Liver (tissue), 9 donors: ENCODE results near the gene TREX2. TPM values are rescaled to one million over a fixed set of nuclear protein-coding genes. Genes with fewer than 3 reads are reported as not detected.

Source experiments
- DNase-seq: peaks from one replicate; pipeline ENCODE4 v3.0.0-alpha.2; 2017; ENCODE audit warnings: low spot score
- H3K27ac ChIP-seq, 2 donors: one replicate each; pipeline ENCODE4 v1.7.0; 2013; ENCODE audit warnings: inconsistent platforms in 2 of 2, low read length in 2 of 2, control low read depth in 1 of 2, low read depth in 1 of 2, mild to moderate bottlenecking in 1 of 2
- H3K27me3 ChIP-seq, 4 donors: one replicate each; pipeline versions ENCODE4 v1.6.1 to v1.7.0; 2013; ENCODE audit warnings: low read length in 3 of 4, inconsistent platforms in 1 of 4, mild to moderate bottlenecking in 1 of 4, moderate library complexity in 1 of 4; ENCODE audit not compliant: control insufficient read depth in 4 of 4, insufficient read depth in 4 of 4
- H3K36me3 ChIP-seq, 4 donors: one replicate each; pipeline versions ENCODE4 v1.6.1 to v1.7.0; 2013; ENCODE audit warnings: low read length in 3 of 4, mild to moderate bottlenecking in 3 of 4, low read depth in 1 of 4, moderate library complexity in 1 of 4; ENCODE audit not compliant: control insufficient read depth in 4 of 4, insufficient read depth in 3 of 4
- H3K4me1 ChIP-seq, 4 donors: one replicate each; pipeline versions ENCODE4 v1.6.1 to v1.7.0; 2013; ENCODE audit warnings: low read length in 3 of 4, mild to moderate bottlenecking in 3 of 4, moderate library complexity in 1 of 4; ENCODE audit not compliant: control insufficient read depth in 4 of 4, insufficient read depth in 4 of 4
- H3K4me3 ChIP-seq, 3 donors: one replicate each; pipeline versions ENCODE4 v1.6.1 to v1.7.0; 2013; ENCODE audit warnings: low read length in 3 of 3, control low read depth in 1 of 3, low read depth in 1 of 3, mild to moderate bottlenecking in 1 of 3
- H3K9ac ChIP-seq, 2 donors: one replicate each; pipeline ENCODE4 v1.7.0; 2013; ENCODE audit warnings: low read length in 2 of 2, mild to moderate bottlenecking in 2 of 2, moderate library complexity in 2 of 2, control low read depth in 1 of 2, low read depth in 1 of 2
- H3K9me3 ChIP-seq, 4 donors: one replicate each; pipeline versions ENCODE4 v1.6.1 to v1.7.0; 2013; ENCODE audit warnings: low read length in 3 of 4; ENCODE audit not compliant: control insufficient read depth in 4 of 4
- FOXA1 ChIP-seq: IDR thresholded peaks from 2 replicates; pipeline ENCODE4 v1.6.1; 2016; ENCODE audit warnings: antibody characterized with exemption
- FOXA2 ChIP-seq: IDR thresholded peaks from 2 replicates; pipeline ENCODE4 v1.6.1; 2016; ENCODE audit warnings: antibody characterized with exemption
- GABPA ChIP-seq, 2 donors: IDR thresholded peaks in 1 of 2; conservative IDR thresholded peaks in 1 of 2; 2 replicates each; pipeline ENCODE4 v1.6.1; 2016; ENCODE audit warnings: antibody characterized with exemption in 2 of 2, mild to moderate bottlenecking in 1 of 2, moderate library complexity in 1 of 2
- HNF4G ChIP-seq: IDR thresholded peaks from 2 replicates; pipeline ENCODE4 v1.6.1; 2016; ENCODE audit warnings: antibody characterized with exemption
- NR2F2 ChIP-seq: IDR thresholded peaks from 2 replicates; pipeline ENCODE4 v1.6.1; 2016; ENCODE audit warnings: antibody characterized with exemption
- RAD21 ChIP-seq, 2 donors: IDR thresholded peaks; 2 replicates each; pipeline ENCODE4 v1.6.1; 2016; ENCODE audit warnings: antibody characterized with exemption in 2 of 2, mild to moderate bottlenecking in 2 of 2
- RXRA ChIP-seq, 2 donors: IDR thresholded peaks; 2 replicates each; pipeline ENCODE4 v1.6.1; 2017 to 2018; ENCODE audit warnings: antibody characterized with exemption in 2 of 2, mild to moderate bottlenecking in 1 of 2
- SP1 ChIP-seq: IDR thresholded peaks from 2 replicates; pipeline ENCODE4 v1.6.1; 2018; ENCODE audit warnings: antibody characterized with exemption, mild to moderate bottlenecking
- TAF1 ChIP-seq: conservative IDR thresholded peaks from 2 replicates; pipeline ENCODE4 v1.6.1; 2016; ENCODE audit warnings: antibody characterized with exemption, mild to moderate bottlenecking
- YY1 ChIP-seq: IDR thresholded peaks from 2 replicates; pipeline ENCODE4 v1.6.1; 2016; ENCODE audit warnings: antibody characterized with exemption, mild to moderate bottlenecking
- WGBS: extraction: QIAGEN DNeasy Blood & Tissue Kit; methylation state at CpG from one replicate; pipeline ENCODE4 v1.1.7; 2013; 5-methylcytosine and 5-hydroxymethylcytosine counted together
- polyA plus RNA-seq, 2 donors: library from polyadenylated mRNA; stranded (reverse) in 1 of 2; unstranded in 1 of 2; fragments of 200-250 nt in 1 of 2; fragments of >200 nt in 1 of 2; fragmentation: Nextera tagmentation in 1 of 2; extraction: Ambion mirVana in 1 of 2; gene quantifications; one replicate each; pipeline versions ENCODE4 v1.2.1 to v1.2.3, GENCODE V29; 2013 to 2015
- total RNA-seq, 2 donors: library from RNA; depleted of rRNA; stranded (reverse); fragments of >200 nt; gene quantifications; one replicate each; pipeline ENCODE4 v1.2.3, GENCODE V29; 2014
- TF ChIP-seq, protein P1 (sequence below): IDR thresholded peaks from 2 replicates; pipeline ENCODE4 v1.6.1; 2016; ENCODE audit warnings: antibody characterized with exemption
- TF ChIP-seq, protein P2 (sequence below): IDR thresholded peaks from 2 replicates; pipeline ENCODE4 v1.6.1; 2016; ENCODE audit warnings: antibody characterized with exemption
- TF ChIP-seq, protein P3 (sequence below): IDR thresholded peaks from 2 replicates; pipeline ENCODE4 v1.6.1; 2016; ENCODE audit warnings: antibody characterized with exemption
- TF ChIP-seq, protein P4 (sequence below): IDR thresholded peaks from 2 replicates; pipeline ENCODE4 v1.6.1; 2016; ENCODE audit warnings: antibody characterized with exemption, mild to moderate bottlenecking
- donor health status: healthy.
- donor health status: healthy.
- donor health status: healthy.
- donor health status: healthy.
- donor health status: healthy.

The TREX2 gene
- total and polyA plus RNA-seq, 4 donors, result 0.13 to 1.3 (median 1.2) TPM; not detected in 1

DNA sequence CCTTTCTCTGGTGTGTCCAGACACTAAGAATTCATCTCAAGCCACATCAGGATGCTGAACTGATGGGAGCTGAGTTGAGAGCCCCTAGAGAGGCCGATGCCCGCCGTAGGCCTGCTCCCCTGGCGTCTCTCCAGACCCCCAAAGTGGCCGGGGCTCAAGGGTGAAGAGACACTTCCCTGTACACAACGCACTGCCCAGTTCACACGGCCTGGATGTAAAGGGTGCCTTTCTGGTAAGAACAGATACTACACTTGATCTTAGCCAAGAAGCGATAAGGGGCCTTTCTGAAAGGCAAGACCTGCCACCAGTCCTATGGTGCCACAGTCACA, 5.1 kb upstream of the TREX2 start:
- H3K9ac ChIP-seq, result no peak overlapping the region
- WGBS, result 95% methylated on average over 8 of the region's 8 CpGs
- no peak for DNase-seq
- H3K36me3 ChIP-seq, result peaks cover 0 to 5% (median 1%) of the 10 kb centered on the region in 4 donors
- H3K9me3 ChIP-seq, result no peaks in the 10 kb centered on the region
- no peaks in the 10 kb centered on the region for H3K27me3 ChIP-seq
- TF ChIP-seq TAF1 (no peak), YY1 (no peak), FOXA1 (no peak), SP1 (no peak), HNF4G (no peak), RXRA (IDR thresholded peaks at IDR 0.05) (no peak), RAD21 (IDR thresholded peaks at IDR 0.05) (no peak), FOXA2 (no peak), NR2F2 (no peak)
- TF ChIP-seq, protein P1, sequence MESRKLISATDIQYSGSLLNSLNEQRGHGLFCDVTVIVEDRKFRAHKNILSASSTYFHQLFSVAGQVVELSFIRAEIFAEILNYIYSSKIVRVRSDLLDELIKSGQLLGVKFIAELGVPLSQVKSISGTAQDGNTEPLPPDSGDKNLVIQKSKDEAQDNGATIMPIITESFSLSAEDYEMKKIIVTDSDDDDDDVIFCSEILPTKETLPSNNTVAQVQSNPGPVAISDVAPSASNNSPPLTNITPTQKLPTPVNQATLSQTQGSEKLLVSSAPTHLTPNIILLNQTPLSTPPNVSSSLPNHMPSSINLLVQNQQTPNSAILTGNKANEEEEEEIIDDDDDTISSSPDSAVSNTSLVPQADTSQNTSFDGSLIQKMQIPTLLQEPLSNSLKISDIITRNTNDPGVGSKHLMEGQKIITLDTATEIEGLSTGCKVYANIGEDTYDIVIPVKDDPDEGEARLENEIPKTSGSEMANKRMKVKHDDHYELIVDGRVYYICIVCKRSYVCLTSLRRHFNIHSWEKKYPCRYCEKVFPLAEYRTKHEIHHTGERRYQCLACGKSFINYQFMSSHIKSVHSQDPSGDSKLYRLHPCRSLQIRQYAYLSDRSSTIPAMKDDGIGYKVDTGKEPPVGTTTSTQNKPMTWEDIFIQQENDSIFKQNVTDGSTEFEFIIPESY, result no peak
- TF ChIP-seq, protein P2, sequence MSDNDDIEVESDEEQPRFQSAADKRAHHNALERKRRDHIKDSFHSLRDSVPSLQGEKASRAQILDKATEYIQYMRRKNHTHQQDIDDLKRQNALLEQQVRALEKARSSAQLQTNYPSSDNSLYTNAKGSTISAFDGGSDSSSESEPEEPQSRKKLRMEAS, result no peak
- TF ChIP-seq, protein P3, sequence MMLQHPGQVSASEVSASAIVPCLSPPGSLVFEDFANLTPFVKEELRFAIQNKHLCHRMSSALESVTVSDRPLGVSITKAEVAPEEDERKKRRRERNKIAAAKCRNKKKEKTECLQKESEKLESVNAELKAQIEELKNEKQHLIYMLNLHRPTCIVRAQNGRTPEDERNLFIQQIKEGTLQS, result no peak
- TF ChIP-seq, protein P4, sequence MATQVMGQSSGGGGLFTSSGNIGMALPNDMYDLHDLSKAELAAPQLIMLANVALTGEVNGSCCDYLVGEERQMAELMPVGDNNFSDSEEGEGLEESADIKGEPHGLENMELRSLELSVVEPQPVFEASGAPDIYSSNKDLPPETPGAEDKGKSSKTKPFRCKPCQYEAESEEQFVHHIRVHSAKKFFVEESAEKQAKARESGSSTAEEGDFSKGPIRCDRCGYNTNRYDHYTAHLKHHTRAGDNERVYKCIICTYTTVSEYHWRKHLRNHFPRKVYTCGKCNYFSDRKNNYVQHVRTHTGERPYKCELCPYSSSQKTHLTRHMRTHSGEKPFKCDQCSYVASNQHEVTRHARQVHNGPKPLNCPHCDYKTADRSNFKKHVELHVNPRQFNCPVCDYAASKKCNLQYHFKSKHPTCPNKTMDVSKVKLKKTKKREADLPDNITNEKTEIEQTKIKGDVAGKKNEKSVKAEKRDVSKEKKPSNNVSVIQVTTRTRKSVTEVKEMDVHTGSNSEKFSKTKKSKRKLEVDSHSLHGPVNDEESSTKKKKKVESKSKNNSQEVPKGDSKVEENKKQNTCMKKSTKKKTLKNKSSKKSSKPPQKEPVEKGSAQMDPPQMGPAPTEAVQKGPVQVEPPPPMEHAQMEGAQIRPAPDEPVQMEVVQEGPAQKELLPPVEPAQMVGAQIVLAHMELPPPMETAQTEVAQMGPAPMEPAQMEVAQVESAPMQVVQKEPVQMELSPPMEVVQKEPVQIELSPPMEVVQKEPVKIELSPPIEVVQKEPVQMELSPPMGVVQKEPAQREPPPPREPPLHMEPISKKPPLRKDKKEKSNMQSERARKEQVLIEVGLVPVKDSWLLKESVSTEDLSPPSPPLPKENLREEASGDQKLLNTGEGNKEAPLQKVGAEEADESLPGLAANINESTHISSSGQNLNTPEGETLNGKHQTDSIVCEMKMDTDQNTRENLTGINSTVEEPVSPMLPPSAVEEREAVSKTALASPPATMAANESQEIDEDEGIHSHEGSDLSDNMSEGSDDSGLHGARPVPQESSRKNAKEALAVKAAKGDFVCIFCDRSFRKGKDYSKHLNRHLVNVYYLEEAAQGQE, result no peak
- H3K4me3 ChIP-seq, result no peak overlapping the region
- H3K4me1 ChIP-seq, result no peaks in the 10 kb centered on the region
- H3K27ac ChIP-seq, result no peak overlapping the region

DNA sequence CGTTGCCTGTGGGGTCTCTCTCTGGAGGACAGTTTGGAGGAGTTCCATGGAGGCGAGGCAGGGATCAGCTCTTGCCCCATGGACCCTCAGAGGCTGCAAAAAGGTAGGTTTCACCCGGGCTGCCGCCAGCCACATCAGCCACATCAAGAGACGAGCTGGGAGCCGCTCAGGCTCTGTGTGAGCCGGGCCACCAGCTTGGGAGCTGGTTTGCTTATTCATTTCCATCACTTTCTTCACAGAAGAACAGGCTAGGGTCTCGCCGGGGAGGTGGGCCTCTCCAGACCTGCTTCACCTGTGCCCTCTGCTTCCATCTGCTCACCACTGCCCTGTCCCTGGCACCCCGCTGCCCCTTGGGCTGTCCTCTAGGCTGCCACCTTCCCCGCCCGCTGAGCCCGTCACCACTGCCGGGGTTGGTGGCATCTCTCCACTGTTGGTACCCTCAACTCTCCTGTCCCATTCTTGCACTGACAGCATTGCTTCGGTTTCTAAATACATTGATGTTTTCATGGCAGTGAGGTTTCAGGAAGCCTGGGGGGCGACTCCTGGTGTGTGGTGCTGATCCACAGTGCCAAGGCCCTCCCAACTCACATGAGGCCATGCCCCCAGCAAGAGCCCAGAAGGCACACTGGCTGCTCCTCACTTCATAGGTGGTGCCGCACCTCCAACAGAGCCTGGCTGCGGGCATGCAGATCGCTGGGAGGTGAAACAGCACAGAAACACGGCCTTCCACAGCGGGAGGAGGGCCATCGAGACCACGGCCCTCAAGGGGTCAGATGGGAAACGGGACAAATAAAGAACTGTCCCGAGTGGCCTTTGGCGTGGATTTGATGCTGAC, 4.5 kb upstream of the TREX2 start:
- Histone ChIP-seq H3K36me3 (peaks cover 0 to 5% (median 1%) of the 10 kb centered on the region in 4 donors), H3K27ac (no peak overlapping the region), H3K27me3 (no peaks in the 10 kb centered on the region), H3K4me1 (no peaks in the 10 kb centered on the region), H3K4me3 (no peak overlapping the region), H3K9ac (no peak overlapping the region), H3K9me3 (no peaks in the 10 kb centered on the region)
- 97% methylated on average over 26 of the region's 26 CpGs for WGBS
- TF ChIP-seq, protein P2, result no peak
- TF ChIP-seq NR2F2 (no peak), GABPA (IDR thresholded peaks at IDR 0.05 in 1 of 2, conservative IDR thresholded peaks at IDR 0.05 in 1 of 2) (no peak)
- no peak for DNase-seq
